ENCODE data around the gene RXRA. TPM values are rescaled to one million over a fixed set of nuclear protein-coding genes. Genes with fewer than 3 reads are reported as not detected.

The RXRA gene
- total and polyA plus RNA-seq, 2 experiments from 2014 or later: 32.9 to 46.1 TPM

- Histone ChIP-seq H3K27me3 (no peaks in the 10 kb centered on the region), H3K27ac (peak overlapping the region; percentile 79), H3K4me3 (no peak overlapping the region), H3K4me1 (ENCODE audit: low read depth) (peaks cover 16% of the 10 kb centered on the region), H3K9me3 (ENCODE audit: low read depth) (no peaks in the 10 kb centered on the region), H3K36me3 (no peaks in the 10 kb centered on the region)
- no peak for TF ChIP-seq CTCF (IDR thresholded peaks at IDR 0.05; ENCODE audit: low read depth, low read length)
- peak; percentile 36 to 48 for DNase-seq (ENCODE audit: low read depth in 1 of 2, low spot score in 1 of 2)
Measured at GRCh38 chr9:134375430-134376385, 49.5 kb downstream of the RXRA start.

DNA sequence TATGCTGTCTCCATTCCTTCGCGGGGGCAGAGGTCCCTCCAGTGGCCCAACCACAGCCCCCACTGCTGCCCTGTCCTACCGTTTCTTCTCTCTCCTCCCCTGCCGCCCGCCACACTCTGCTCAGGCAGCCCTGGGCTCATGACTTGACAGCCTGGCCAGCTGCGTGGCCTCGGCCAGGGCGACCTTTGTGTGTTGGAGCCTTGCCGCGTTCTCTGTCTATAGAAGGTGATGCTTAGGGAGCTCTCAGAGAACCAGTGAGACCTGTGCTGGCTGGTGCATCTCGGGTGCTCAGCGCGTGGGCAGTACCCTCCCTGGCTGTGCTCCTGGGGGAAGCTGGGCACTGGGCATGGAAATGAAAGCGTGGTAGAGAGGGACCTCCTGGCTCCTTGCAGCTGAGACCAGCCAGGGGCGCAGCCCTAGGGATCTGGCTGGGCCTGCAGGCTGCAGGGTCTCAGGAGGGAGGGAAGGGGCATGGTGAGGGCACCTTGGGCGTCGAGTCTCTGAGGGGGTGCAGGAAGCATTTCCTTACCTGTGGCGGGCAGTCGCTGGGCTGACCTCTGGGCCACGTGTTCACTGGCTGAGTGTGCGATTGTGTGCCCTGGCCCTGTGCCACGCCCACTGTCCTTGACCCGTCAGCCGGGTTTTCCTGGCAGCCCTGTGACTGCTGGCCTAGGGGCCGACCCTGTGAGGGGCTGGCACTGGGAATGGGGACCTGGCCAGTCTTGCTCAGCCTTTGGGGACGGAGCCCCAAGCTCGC is 50.3 kb downstream of the RXRA start:
- TF ChIP-seq CTCF (IDR thresholded peaks at IDR 0.05; ENCODE audit: low read depth, low read length): no peak
- no peak for DNase-seq (ENCODE audit: low read depth in 1 of 2, low spot score in 1 of 2)

GRCh38 chr9:134377143-134377484 is 50.9 kb downstream of the RXRA start:
- Histone ChIP-seq H3K36me3 (no peaks in the 10 kb centered on the region), H3K9me3 (ENCODE audit: low read depth) (no peaks in the 10 kb centered on the region), H3K27me3 (no peaks in the 10 kb centered on the region), H3K4me3 (no peak overlapping the region), H3K4me1 (ENCODE audit: low read depth) (peaks cover 17% of the 10 kb centered on the region), H3K27ac (no peak overlapping the region)
- no peak for DNase-seq (ENCODE audit: low read depth in 1 of 2, low spot score in 1 of 2)
- TF ChIP-seq CTCF (IDR thresholded peaks at IDR 0.05; ENCODE audit: low read depth, low read length): no peak

More for the DNA sequence above, 50.3 kb downstream of the RXRA start:
- Histone ChIP-seq H3K27me3 (no peaks in the 10 kb centered on the region), H3K27ac (no peak overlapping the region), H3K36me3 (no peaks in the 10 kb centered on the region), H3K4me3 (no peak overlapping the region), H3K4me1 (ENCODE audit: low read depth) (peaks cover 17% of the 10 kb centered on the region), H3K9me3 (ENCODE audit: low read depth) (no peaks in the 10 kb centered on the region)

- DNase-seq (ENCODE audit: low read depth in 1 of 2, low spot score in 1 of 2): no peak
- Histone ChIP-seq H3K27ac (no peak overlapping the region), H3K27me3 (no peaks in the 10 kb centered on the region), H3K9me3 (ENCODE audit: low read depth) (no peaks in the 10 kb centered on the region), H3K36me3 (no peaks in the 10 kb centered on the region), H3K4me3 (no peak overlapping the region), H3K4me1 (ENCODE audit: low read depth) (peaks cover 17% of the 10 kb centered on the region)
- no peak for TF ChIP-seq CTCF (IDR thresholded peaks at IDR 0.05; ENCODE audit: low read depth, low read length)
Measured at GRCh38 chr9:134377976-134378375, 51.7 kb downstream of the RXRA start.

- no peak overlapping the region for H3K27ac ChIP-seq
- peaks cover 17% of the 10 kb centered on the region for H3K4me1 ChIP-seq (ENCODE audit: low read depth)
- no peaks in the 10 kb centered on the region for H3K9me3 ChIP-seq (ENCODE audit: low read depth)
- no peak for TF ChIP-seq CTCF (IDR thresholded peaks at IDR 0.05; ENCODE audit: low read depth, low read length)
- H3K27me3 ChIP-seq: no peaks in the 10 kb centered on the region
- H3K4me3 ChIP-seq: no peak overlapping the region
- H3K36me3 ChIP-seq: no peaks in the 10 kb centered on the region
- peak in 1 of 2 donors; percentile 47 for DNase-seq (ENCODE audit: low read depth in 1 of 2, low spot score in 1 of 2)
Measured at GRCh38 chr9:134378901-134379338, 52.7 kb downstream of the RXRA start.

All from cardiac muscle cell (in vitro differentiated cells and primary cell).